ENCODE results near the gene MRPS21.

DNA sequence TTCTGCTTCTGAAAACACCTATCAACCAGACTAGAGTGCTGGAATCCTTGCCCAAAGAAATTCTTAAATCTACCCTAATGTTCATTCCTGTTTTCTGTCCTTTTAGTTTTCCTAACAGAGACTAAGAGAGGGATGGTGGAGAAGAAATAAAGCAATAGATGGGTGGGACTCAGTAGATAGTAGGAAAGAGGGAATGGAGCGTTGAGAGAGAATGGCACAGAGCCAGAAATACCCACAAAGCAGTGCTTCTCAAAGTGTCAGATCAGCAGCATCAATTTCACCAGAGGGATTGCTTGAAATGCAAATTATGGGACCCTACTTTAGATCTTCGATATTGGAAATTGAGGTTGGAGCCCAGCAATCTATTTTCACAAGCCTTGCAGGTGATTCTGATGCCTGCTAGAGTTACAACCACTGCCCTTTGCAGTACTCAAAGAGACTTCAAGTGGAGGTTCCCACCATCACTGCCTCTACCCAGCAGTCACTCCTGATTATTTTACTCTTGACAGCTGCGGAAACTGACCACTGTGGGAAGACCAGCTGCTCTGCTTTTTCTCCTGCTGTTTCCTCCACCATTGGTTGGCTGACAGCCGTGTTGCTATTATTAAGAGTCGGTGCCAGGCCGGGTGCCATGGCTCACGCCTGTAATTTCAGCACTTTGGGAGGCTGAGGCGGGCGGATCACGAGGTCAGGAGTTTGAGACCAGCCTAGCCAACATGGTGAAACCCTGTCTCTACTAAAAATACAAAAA is 16.3 kb downstream of the MRPS21 start:
- TF ChIP-seq EZH2 (IDR thresholded peaks at IDR 0.05), result no peak
- TF ChIP-seq POLR2AphosphoS5 (IDR thresholded peaks at IDR 0.05; ENCODE audit: borderline replicate concordance, low read depth, low read length), result no peak

Measured in SK-N-MC (cell line).